Panc1 (cell line): Measurements from ENCODE around the gene HAUS5. TPM values are rescaled to one million over a fixed set of nuclear protein-coding genes. Genes with fewer than 3 reads are reported as not detected.

Experiments used
- ATAC-seq: fragments of 200-7000 bp; cut with Tn5 transposase; 2 replicates; pipeline ENCODE4 v1.9.1; 2020; ENCODE audit warnings: mild to moderate bottlenecking, moderate library complexity
- BruUV-seq: library from RNA; stranded (reverse); fragments of 400-500 nt; replicated peaks from 2 replicates; lab custom pipeline; 2021; lab: Mats Ljungman, UMichigan
- CTCF ChIA-PET: fragments of 300-600 bp; sonication (Branson Sonifier 250); formaldehyde crosslinking; loops from one replicate; lab custom pipeline; 2022; ENCODE audit warnings: antibody characterized with exemption; lab: Charles Lee
- POLR2A ChIA-PET: fragments of 300-600 bp; sonication (Branson Sonifier 250); formaldehyde crosslinking; loops from one replicate; lab custom pipeline; 2022; ENCODE audit warnings: antibody characterized with exemption; lab: Charles Lee
- DNase-seq: peaks from one replicate; pipeline ENCODE4 v3.0.0-alpha.2; 2010; ENCODE audit warnings: low read depth, low spot score
- H3K27ac ChIP-seq: 2 replicates; pipeline ENCODE4 v1.5.1; 2011; ENCODE audit warnings: mild to moderate bottlenecking, low read length, inconsistent platforms
- H3K27me3 ChIP-seq: fragments of 200-500 bp; sonication (Bioruptor generic); 2 replicates; pipeline ENCODE4 v1.6.0; 2014; ENCODE audit warnings: low read length, inconsistent platforms; ENCODE audit not compliant: control insufficient read depth, insufficient read depth
- H3K36me3 ChIP-seq: fragments of 200-500 bp; sonication (Bioruptor generic); 2 replicates; pipeline ENCODE4 v1.5.1; 2014; ENCODE audit warnings: inconsistent platforms, mild to moderate bottlenecking, low read length, moderate library complexity; ENCODE audit not compliant: control insufficient read depth, insufficient read depth
- H3K4me1 ChIP-seq: 2 replicates; pipeline ENCODE4 v1.5.1; 2011; ENCODE audit warnings: inconsistent platforms, mild to moderate bottlenecking, low read length, moderate library complexity; ENCODE audit not compliant: control insufficient read depth, insufficient read depth
- H3K4me3 ChIP-seq, 2 experiments: 2 replicates each; pipeline ENCODE4 v1.5.1; 2011 to 2012; ENCODE audit warnings: low read depth in 2 of 2, low read length in 2 of 2, mild to moderate bottlenecking in 2 of 2, inconsistent platforms in 1 of 2, moderate library complexity in 1 of 2
- H3K9me3 ChIP-seq: fragments of 200-500 bp; sonication (Bioruptor generic); 2 replicates; pipeline ENCODE4 v1.5.1; 2014; ENCODE audit warnings: low read depth, mild to moderate bottlenecking, inconsistent platforms, low read length, moderate library complexity; ENCODE audit not compliant: control insufficient read depth, insufficient read depth
- POLR2AphosphoS5 ChIP-seq: IDR thresholded peaks from 2 replicates; pipeline ENCODE4 v1.6.1; 2012; ENCODE audit warnings: mild to moderate bottlenecking, low read depth, low read length, moderate library complexity
- SIN3A ChIP-seq: IDR thresholded peaks from 2 replicates; pipeline ENCODE4 v1.6.1; 2012; ENCODE audit warnings: low read depth, mild to moderate bottlenecking, low read length, moderate library complexity, borderline replicate concordance; ENCODE audit not compliant: insufficient read depth
- TCF7L2 ChIP-seq: IDR thresholded peaks from 2 replicates; pipeline ENCODE4 v1.6.1; 2011; ENCODE audit warnings: mild to moderate bottlenecking, low read depth, low read length, inconsistent platforms
- in situ Hi-C: cut with HindIII; loops from 2 replicates; pipeline ENCODE4 v1.10.0; 2016; ENCODE audit warnings: low sequenced_read_pairs, low pct_unique_long_range_greater_than_20kb
- intact Hi-C: fragments of 100-400 bp; cut with micrococcal nuclease; formaldehyde crosslinking; loops from one replicate; pipeline ENCODE4 v1.10.0; 2022; ENCODE audit not compliant: unreplicated experiment
- total RNA-seq: library from RNA; stranded (reverse); gene quantifications from one replicate; pipeline ENCODE4 v1.2.1, GENCODE V29; 2021; ENCODE audit not compliant: unreplicated experiment
- TF ChIP-seq, protein P1 (sequence below): fragments of 450-650 bp; IDR thresholded peaks from 2 replicates; pipeline ENCODE4 v1.5.1; 2017; ENCODE audit warnings: mild to moderate bottlenecking
- TF ChIP-seq, protein P2 (sequence below), 2 experiments: IDR thresholded peaks; 2 replicates each; pipeline ENCODE4 v1.6.1; 2011 to 2012; ENCODE audit warnings: low read depth in 2 of 2, control low read depth in 1 of 2, low read length in 1 of 2, mild to moderate bottlenecking in 1 of 2, moderate library complexity in 1 of 2; ENCODE audit not compliant: insufficient read depth in 1 of 2

Gene HAUS5
- total RNA-seq, 1 experiment from 2014 or later: 23.2 TPM

DNA sequence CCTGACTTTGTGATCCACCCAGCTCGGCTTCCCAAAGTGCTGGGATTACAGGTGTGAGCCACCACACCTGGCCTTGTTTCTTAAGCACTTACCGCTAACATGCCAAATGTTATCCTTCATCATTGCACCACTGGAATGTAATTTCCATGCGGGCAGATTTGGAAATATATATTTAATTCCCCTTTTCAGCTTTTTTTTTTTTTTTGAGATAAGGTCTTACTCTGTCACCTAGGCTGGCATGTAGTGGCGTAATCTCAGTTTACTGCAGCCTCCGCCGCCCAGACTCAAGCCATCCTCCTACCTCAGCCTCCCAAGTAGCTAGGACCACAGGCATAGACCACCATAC, 49.4 kb downstream of the HAUS5 start:
- no peak overlapping the region for H3K27ac ChIP-seq
- H3K4me1 ChIP-seq: no peaks in the 10 kb centered on the region
- H3K4me3 ChIP-seq: no peak overlapping the region
- ChIA-PET POLR2A (interaction anchor here (0.7 kb wide), 1 partner anchor 370 kb away, joined by 5 read pairs; the partner anchor contains the start of gene MAG), CTCF (interaction anchor here (0.6 kb wide), 1 partner anchor 1312 kb away, joined by 3 read pairs; no protein-coding TSS in a partner anchor)
- ATAC-seq (no peak), DNase-seq (no peak)
- no peaks in the 10 kb centered on the region for H3K9me3 ChIP-seq
- in situ Hi-C loops (no loop called here), intact Hi-C loops (no loop called here)
- BruUV-seq: no TSS peak
- H3K27me3 ChIP-seq: no peaks in the 10 kb centered on the region
- no peak for TF ChIP-seq SIN3A
- TF ChIP-seq, protein P1, sequence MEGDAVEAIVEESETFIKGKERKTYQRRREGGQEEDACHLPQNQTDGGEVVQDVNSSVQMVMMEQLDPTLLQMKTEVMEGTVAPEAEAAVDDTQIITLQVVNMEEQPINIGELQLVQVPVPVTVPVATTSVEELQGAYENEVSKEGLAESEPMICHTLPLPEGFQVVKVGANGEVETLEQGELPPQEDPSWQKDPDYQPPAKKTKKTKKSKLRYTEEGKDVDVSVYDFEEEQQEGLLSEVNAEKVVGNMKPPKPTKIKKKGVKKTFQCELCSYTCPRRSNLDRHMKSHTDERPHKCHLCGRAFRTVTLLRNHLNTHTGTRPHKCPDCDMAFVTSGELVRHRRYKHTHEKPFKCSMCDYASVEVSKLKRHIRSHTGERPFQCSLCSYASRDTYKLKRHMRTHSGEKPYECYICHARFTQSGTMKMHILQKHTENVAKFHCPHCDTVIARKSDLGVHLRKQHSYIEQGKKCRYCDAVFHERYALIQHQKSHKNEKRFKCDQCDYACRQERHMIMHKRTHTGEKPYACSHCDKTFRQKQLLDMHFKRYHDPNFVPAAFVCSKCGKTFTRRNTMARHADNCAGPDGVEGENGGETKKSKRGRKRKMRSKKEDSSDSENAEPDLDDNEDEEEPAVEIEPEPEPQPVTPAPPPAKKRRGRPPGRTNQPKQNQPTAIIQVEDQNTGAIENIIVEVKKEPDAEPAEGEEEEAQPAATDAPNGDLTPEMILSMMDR: no peak
- TF ChIP-seq, protein P2, sequence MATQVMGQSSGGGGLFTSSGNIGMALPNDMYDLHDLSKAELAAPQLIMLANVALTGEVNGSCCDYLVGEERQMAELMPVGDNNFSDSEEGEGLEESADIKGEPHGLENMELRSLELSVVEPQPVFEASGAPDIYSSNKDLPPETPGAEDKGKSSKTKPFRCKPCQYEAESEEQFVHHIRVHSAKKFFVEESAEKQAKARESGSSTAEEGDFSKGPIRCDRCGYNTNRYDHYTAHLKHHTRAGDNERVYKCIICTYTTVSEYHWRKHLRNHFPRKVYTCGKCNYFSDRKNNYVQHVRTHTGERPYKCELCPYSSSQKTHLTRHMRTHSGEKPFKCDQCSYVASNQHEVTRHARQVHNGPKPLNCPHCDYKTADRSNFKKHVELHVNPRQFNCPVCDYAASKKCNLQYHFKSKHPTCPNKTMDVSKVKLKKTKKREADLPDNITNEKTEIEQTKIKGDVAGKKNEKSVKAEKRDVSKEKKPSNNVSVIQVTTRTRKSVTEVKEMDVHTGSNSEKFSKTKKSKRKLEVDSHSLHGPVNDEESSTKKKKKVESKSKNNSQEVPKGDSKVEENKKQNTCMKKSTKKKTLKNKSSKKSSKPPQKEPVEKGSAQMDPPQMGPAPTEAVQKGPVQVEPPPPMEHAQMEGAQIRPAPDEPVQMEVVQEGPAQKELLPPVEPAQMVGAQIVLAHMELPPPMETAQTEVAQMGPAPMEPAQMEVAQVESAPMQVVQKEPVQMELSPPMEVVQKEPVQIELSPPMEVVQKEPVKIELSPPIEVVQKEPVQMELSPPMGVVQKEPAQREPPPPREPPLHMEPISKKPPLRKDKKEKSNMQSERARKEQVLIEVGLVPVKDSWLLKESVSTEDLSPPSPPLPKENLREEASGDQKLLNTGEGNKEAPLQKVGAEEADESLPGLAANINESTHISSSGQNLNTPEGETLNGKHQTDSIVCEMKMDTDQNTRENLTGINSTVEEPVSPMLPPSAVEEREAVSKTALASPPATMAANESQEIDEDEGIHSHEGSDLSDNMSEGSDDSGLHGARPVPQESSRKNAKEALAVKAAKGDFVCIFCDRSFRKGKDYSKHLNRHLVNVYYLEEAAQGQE (IDR thresholded peaks at IDR 0.05; ENCODE audit: insufficient read depth in 1 of 2, low read depth in 2 of 2, low read length in 1 of 2): no peak
- no peak for TF ChIP-seq TCF7L2
- TF ChIP-seq POLR2AphosphoS5: no peak
- peaks cover 19% of the 10 kb centered on the region for H3K36me3 ChIP-seq

DNA sequence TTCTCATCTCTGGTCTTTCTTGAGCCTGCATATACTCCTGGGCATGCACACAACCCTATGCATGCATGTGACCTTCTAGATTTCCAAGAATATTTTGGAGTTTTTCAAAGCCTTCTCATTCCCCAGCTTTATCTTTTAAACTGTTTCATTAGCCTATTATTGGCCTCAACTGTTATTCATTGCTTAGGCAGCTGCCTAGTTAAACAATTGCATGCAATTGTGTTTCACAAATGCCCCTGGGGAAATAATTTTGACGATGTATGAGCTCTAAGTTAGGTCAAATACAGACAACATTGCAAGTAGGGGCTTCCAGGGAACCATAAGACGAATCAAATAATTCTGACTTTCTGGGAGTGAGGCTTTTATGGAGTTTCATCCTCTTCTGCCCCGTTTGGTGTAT, 51.4 kb downstream of the HAUS5 start:
- no peak overlapping the region for H3K4me3 ChIP-seq
- POLR2A ChIA-PET: interaction anchor here (0.6 kb wide), 1 partner anchor 13 kb away, joined by 3 read pairs; no protein-coding TSS in a partner anchor
- no TSS peak for BruUV-seq

More for the DNA sequence above, 51.4 kb downstream of the HAUS5 start:
- in situ Hi-C loops (no loop called here), intact Hi-C loops (no loop called here)
- ATAC-seq: no peak
- H3K4me1 ChIP-seq: no peaks in the 10 kb centered on the region
- no peaks in the 10 kb centered on the region for H3K9me3 ChIP-seq
- H3K27me3 ChIP-seq: no peaks in the 10 kb centered on the region
- CTCF ChIA-PET: no interaction called here
- 0 out of 2 replicates have a peak, but pooled peaks cover 7% of the 10 kb centered on the region for H3K36me3 ChIP-seq
- H3K27ac ChIP-seq: no peak overlapping the region
- TF ChIP-seq, protein P1: no peak
- TF ChIP-seq SIN3A (no peak), POLR2AphosphoS5 (no peak), TCF7L2 (no peak)
- TF ChIP-seq, protein P2 (IDR thresholded peaks at IDR 0.05; ENCODE audit: insufficient read depth in 1 of 2, low read depth in 2 of 2, low read length in 1 of 2): no peak
- no peak for DNase-seq
